GM19099 (cell line): Measurements from ENCODE around the gene DNAJC17.

Experiments used
- POLR2A ChIP-seq: IDR thresholded peaks from 3 replicates; pipeline ENCODE4 v1.6.1; 2011; ENCODE audit warnings: low read depth; ENCODE audit not compliant: insufficient read length; ENCODE audit errors: extremely low read depth

Gene DNAJC17

GRCh38 chr15:40766906-40767837, 40.1 kb downstream of the DNAJC17 start:
- TF ChIP-seq POLR2A = no peak

- no peak for TF ChIP-seq POLR2A
Measured at GRCh38 chr15:40766194-40766815, 41.0 kb downstream of the DNAJC17 start.

- no peak for TF ChIP-seq POLR2A
Measured at GRCh38 chr15:40764629-40765103, 42.6 kb downstream of the DNAJC17 start.

DNA sequence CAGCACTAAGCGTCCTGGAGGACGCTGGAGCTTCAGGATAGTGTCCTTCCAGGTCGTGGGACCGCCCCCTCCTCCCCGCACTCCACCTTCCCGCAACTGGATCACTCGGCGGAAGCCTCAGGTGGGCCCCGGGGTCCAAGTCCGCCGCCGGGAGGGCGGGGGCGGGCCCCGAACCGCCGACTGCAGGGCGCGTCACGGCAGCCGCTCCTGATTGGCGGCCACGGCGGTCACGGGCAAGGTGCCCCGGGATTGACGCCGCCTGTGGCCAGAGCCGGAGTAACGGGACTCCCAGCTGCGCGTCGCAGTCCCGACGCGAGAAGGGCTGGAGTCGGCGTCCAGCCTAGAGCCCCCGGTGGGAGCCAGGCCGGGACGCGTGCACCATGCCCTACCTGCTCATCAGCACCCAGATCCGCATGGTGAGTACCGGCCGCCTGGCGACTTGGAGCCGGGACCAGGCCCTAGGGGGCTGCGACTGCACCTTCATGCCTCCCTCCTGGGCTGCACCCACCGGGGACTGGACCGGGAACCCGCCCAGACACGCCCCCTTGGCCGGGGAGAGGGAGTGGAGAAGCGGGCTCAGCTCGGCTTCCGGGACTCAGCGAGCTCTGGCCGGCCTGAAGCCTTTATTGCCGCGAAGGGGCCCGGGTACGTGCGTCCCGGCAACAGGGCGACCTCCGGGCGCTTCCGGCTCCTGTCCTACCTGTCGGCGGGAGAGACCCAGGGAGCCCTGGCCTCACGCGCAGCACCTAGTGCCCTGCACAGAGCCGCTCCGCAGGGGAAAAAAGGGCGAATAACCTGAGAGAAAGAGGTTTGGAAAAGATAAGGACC, 43.3 kb downstream of the DNAJC17 start, which contains the start of gene GCHFR:
GCHFR (plus strand) TSS at position 268 of the 828 bp plus-strand sequence; CDS start at position 381, 113 bp downstream.
- no peak for TF ChIP-seq POLR2A

GRCh38 chr15:40762919-40763800, 44.1 kb downstream of the DNAJC17 start:
- TF ChIP-seq POLR2A = no peak

- no peak for TF ChIP-seq POLR2A
Measured at GRCh38 chr15:40759961-40760360, 47.3 kb downstream of the DNAJC17 start.

DNA sequence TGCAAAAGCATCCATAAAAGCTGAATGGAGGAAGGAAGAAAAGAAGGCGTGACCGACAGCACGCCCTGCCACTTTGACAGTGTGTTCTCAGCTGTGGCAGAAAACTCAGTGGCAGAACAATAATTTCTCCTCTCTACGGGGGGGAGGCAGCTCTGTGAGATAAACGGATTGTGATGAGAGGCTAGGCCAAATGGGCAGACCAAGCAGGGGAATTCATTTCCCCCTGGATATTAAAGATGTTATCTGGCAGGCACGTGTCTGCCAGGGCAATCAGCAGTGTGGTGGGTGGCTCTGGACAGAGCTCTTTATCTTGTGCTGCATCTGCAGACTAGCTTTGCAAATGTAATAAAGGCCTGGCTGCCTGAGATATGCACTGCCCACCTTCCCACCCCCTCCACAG, 50.3 kb downstream of the DNAJC17 start:
- no peak for TF ChIP-seq POLR2A

GRCh38 chr15:40755812-40756208, 51.5 kb downstream of the DNAJC17 start:
- TF ChIP-seq POLR2A = no peak

GRCh38 chr15:40754883-40755811, 52.1 kb downstream of the DNAJC17 start, which contains the start of gene RMDN3:
RMDN3 (minus strand) TSS chr15:40755254; CDS start chr15:40754783, 471 bp downstream.
- peak; percentile 94 for TF ChIP-seq POLR2A

DNA sequence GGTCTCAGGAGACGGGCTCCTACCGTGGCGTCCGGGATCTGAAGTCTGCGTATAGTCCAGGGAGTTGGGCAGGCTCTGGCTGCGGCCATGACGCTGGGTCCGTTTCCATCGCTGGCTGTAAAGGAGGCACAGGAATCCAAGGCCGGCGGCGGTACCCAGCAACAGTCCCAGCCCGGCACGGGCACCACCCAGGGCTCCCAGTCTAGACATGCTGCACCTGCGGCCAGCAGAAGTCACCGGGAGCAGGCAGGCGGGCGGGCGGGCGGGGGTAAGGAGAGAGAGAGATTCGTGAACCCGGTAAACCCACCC, 52.7 kb downstream of the DNAJC17 start:
- no peak for TF ChIP-seq POLR2A

GRCh38 chr15:40751745-40752144, 55.5 kb downstream of the DNAJC17 start:
- TF ChIP-seq POLR2A = no peak

GRCh38 chr15:40750885-40751284, 56.4 kb downstream of the DNAJC17 start:
- TF ChIP-seq POLR2A = no peak

GRCh38 chr15:40749151-40749630, 58.1 kb downstream of the DNAJC17 start:
- no peak for TF ChIP-seq POLR2A
